Posterior cingulate gyrus (tissue), 11 donors: ENCODE results near the gene VPS11.

ENCODE experiments used
- DNase-seq, 10 donors: peaks; one replicate each; pipeline versions ENCODE4 v3.0.0 to v3.0.0-alpha.2; 2020 to 2021; ENCODE audit warnings: mixed read lengths in 3 of 10
- intact Hi-C: fragments of 100-400 bp; cut with DNase I; formaldehyde crosslinking; loops from one replicate; pipeline ENCODE4 v1.15.1; 2023

The VPS11 gene

GRCh38 chr11:119067371-119068222 lies at the start of gene VPS11:
TSS of gene VPS11 (plus strand) at chr11:119067818. CDS start at chr11:119067824, 6 bp downstream.
- DNase-seq: peak; percentile 95 to 99 (median 98)
- intact Hi-C loops: loop anchor here (1.0 kb wide), 1 partner anchor 18 kb away; no protein-coding TSS in a partner anchor

- intact Hi-C loops: loop anchor here (1.0 to 5.0 kb wide), 2 partner anchors 20 to 39 kb away; partner anchors contain the start of genes CENATAC and HYOU1
These were observed 49.3 kb upstream of the VPS11 start, which contains the start of the genes RPS25 and TRAPPC4 for GRCh38 chr11:119018074-119018938. TSS of gene RPS25 (minus strand) at chr11:119018343. CDS start at chr11:119018284, 59 bp downstream. TSS of gene TRAPPC4 (plus strand) at chr11:119018766. CDS start at chr11:119018796, 30 bp downstream.

DNA sequence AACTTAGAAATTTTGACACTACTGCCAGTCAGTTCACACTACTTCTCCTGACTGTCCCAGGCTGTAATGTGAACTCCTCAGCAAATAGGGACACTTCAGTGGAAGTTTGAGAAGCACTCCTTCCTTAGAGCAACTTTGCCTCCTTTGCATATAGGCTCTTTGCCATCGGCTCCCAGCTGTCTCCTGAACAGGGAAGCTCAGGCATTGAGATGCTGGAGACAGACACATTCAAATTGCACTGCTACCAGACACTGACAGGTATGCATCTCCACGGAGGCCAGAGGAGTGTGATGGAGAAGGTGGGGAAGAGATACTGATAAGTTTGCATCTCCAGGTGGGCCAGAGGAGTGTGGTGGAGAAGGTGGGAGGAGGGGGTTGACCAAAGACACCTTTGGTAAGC lies 47.6 kb upstream of the VPS11 start:
- intact Hi-C loops: loop anchor here (5.0 kb wide), 1 partner anchor 37 kb away; the partner anchor contains the start of gene HYOU1
- no peak for DNase-seq

More at GRCh38 chr11:119018074-119018938, 49.3 kb upstream of the VPS11 start, which contains the start of the genes RPS25 and TRAPPC4:
- DNase-seq: peak; percentile 97 to 100 (median 98)

GRCh38 chr11:119021631-119022030 lies 46.0 kb upstream of the VPS11 start:
- intact Hi-C loops: no loop called here
- no peak for DNase-seq

DNA sequence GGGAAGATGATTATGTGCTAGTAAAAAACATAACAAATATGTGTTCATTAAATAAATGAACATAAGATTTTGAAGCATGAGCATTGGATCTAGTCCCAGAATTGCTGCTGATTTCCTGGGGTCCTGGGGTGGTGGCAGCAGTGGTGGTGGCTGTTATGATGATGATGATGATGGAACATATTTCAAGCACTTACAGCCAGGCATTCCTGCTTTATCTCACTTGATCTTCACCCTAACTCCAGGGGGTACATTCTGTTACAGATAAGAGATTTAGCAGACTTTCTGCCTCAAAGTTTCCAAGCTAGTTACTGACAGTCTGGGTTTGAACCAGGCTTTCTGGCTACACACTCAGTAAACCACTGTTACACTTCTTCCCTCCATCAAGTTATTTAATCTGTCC lies 43.9 kb upstream of the VPS11 start:
- intact Hi-C loops: no loop called here

DNA sequence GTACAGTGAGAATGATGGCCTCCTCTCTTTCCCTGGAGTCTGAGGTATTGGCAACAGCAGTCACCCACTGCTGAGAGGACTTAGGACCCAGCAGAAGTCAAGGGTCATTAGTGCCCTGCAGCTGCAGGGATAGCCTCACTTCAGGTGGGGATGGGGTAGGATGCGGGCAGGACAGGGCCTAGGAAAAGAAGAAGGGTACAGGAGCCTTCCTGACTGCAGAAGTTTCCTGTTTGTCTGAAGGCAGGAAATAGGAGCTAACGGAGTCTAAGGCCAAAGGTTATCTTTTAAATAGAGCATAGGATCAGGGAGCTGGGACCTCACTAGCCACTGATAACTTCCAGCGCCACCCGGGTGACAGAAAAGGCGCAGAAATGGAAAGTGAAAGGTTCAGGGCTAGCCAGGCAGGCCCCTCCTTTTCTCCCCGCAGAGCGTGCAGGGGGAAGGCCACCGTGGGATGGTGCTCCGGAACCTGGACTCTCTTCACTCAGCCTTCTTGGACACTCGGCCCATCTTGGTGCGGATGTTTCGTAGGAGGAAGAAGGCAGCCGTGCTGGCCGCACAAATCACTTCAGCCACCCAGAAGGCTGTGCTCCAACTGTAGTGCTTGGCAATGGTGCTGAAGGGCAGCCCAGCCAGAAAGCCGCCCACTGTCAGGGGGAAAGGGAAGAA lies 43.1 kb upstream of the VPS11 start:
- intact Hi-C loops: no loop called here
- peak in 3 of 10 donors; percentile 14 to 73 (median 53) for DNase-seq

More for the DNA sequence above, 43.9 kb upstream of the VPS11 start:
- DNase-seq: peak in 1 of 10 donors; percentile 6

- DNase-seq: peak in 1 of 10 donors; percentile 72
- intact Hi-C loops: no loop called here
These were observed 42.5 kb upstream of the VPS11 start for GRCh38 chr11:119025099-119025473.

GRCh38 chr11:119025541-119025940 lies 42.1 kb upstream of the VPS11 start:
- DNase-seq: no peak
- intact Hi-C loops: no loop called here

GRCh38 chr11:119025978-119026766 lies 41.4 kb upstream of the VPS11 start:
- DNase-seq: peak in 1 of 10 donors; percentile 47
- intact Hi-C loops: no loop called here

DNA sequence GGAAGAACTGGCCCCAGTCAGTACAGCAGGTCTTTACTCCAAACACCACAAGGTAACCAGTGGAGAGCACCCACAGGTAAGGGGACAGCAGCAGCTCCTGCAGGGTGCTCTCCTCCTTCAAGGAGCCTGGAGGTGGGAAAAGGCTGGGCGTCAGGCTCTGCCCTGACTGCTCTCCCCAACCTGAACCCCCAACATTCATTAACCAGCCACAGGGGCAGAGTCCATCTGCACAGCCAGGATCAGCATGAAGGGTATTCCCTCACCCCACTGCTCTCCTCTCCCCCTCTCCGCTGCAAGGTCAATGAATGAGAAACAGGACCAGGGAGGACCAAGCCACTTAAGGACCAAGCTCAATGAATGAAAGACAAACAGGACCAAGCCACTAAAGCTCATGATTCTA lies 40.6 kb upstream of the VPS11 start:
- DNase-seq: no peak
- intact Hi-C loops: no loop called here

DNA sequence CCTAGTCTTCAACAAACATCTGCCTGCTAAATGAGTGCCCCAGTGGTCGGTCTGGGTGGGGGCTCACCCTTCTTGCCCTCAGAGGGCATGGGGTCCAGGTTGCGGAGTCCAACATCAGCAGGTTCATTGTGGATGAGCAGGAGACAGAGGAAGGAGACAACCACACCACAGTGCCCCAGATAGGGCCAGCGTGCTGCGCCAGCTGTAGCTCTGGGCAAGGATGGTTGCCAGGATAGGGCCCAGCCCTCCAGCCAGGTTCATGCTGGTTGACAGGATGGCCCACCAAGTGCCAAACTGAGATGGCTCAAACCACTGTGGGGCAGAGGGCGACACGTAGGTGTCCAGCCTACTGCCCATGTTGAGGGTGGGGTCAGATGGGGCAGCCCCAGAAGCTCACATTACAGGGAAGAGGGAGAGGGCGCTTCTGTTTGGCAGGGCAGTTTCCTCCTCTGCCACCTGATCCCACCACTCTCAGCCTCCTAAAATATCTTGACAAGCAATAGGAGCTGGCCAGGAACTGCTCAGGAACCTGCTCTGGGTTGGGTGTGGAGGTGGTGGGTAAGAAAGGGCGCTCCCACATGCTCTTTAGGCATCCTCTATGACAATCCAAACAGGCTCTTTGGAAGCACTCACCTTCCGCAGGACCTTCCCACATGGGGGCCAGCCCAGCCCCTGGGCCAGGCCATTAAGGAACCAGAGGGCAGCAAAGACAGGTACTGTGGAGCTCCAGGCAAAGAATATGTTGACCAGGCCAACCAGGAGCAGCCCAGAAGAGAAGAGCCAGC lies 39.9 kb upstream of the VPS11 start:
- DNase-seq: peak in 1 of 10 donors; percentile 74
- intact Hi-C loops: no loop called here

- DNase-seq: no peak
- intact Hi-C loops: no loop called here
These were observed 39.1 kb upstream of the VPS11 start for GRCh38 chr11:119028346-119029068.

DNA sequence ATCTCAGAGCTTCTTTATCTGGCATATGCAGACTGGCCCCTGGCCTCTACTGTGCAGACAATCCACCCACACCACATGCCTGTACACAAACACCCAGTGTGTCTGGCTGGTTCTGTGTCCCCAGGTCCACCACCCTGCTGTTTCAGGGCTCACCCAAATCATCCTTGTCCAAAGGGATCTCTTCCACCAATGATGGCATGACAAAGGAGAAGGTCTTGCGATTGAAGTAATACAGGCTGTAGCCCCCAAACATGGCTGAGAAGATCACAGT lies 38.6 kb upstream of the VPS11 start:
- DNase-seq: peak in 1 of 10 donors; percentile 45
- intact Hi-C loops: no loop called here

GRCh38 chr11:119029340-119030028 lies 38.1 kb upstream of the VPS11 start:
- DNase-seq: peak in 2 of 10 donors; percentile 14 to 55
- intact Hi-C loops: loop anchor here (2.0 kb wide), 2 partner anchors 27 to 65 kb away; partner anchors contain the start of gene HYOU1

- no peak for DNase-seq
- intact Hi-C loops: loop anchor here (2.0 kb wide), 2 partner anchors 27 to 65 kb away; partner anchors contain the start of gene HYOU1
These were observed 37.6 kb upstream of the VPS11 start for GRCh38 chr11:119030029-119030328.

GRCh38 chr11:119030329-119031047 lies 37.1 kb upstream of the VPS11 start, which contains the start of gene SLC37A4:
TSS of gene SLC37A4 (minus strand) at chr11:119030877.
- intact Hi-C loops: loop anchor here (2.0 kb wide), 2 partner anchors 26 to 64 kb away; partner anchors contain the start of gene HYOU1
- DNase-seq: peak; percentile 94 to 100 (median 98)

DNA sequence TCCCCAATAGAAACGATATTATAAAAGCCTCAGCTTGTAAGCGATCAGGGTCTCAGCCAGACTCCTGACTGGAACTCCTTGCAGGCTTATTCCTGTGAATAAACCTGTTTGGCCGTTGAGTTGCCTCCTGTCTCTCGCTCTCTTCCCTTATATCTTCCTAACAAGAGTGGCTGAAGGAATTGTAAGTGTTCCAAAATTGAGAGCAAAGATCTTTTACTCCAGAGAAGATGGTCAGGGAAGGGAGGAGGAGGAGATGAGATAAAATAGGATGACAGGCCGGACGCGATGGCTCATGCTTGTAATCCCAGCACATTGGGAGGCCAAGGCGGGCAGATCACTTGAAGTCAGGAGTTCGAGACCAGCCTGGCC lies 35.7 kb upstream of the VPS11 start:
- intact Hi-C loops: loop anchor here (2.0 kb wide), 2 partner anchors 25 to 63 kb away; partner anchors contain the start of gene HYOU1

More for the DNA sequence above, 35.7 kb upstream of the VPS11 start:
- DNase-seq: peak in 1 of 10 donors; percentile 26
